GM11168 (cell line): ENCODE data around the gene ADIPOR2.
"Not testable (repeated sequence)": the region's sequence is repeated elsewhere in the genome, so short reads cannot be mapped to it uniquely, and the experiment has no call there.

Experiments
- in situ Hi-C: fragments of 300-500 bp; cut with MboI; formaldehyde crosslinking; loops from one replicate; pipeline ENCODE4 v1.12.0; 2022; ENCODE audit warnings: low sequenced_read_pairs; ENCODE audit not compliant: unreplicated experiment

Gene ADIPOR2

GRCh38 chr12:1808798-1809480 lies 118.1 kb downstream of the ADIPOR2 start:
- in situ Hi-C loops = no loop called here

GRCh38 chr12:1809591-1810190 lies 118.8 kb downstream of the ADIPOR2 start:
- in situ Hi-C loops = no loop called here

DNA sequence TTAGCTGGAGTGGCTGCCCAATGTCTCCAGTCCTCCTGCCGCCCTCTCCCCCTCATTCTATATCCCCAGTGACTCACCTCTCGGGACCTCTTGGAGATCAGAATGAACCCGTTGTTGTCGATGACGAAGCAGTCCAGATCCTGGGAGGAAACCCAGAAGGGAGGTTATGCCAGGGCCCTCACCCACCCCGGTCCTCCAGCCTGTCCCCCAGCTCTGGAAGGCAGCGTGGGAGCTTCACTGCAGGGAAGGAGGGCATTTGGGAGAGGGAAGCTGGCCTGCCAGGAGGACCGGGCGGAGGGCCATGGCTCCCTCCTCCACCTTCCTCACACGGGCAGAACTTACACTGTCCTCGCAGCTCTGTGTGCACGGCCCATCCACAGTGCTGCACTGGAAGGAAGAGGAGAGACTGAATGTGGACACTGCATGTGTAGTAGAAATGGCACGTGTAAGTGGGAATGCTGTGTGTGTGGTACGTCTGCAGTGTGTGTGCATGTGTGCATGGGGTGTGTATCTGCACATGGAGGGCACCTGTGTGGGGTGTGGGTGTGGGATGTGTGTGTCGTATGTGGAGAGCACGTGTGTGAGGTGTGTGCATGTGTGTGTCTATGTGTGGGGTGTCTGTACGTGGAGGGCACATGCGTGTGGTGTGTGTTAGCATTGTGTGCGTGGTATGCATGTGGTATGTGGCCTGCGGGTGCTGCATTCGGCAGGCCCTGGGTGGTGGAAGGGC lies 119.5 kb downstream of the ADIPOR2 start:
- in situ Hi-C loops = no loop called here

GRCh38 chr12:1810931-1811280 lies 120.0 kb downstream of the ADIPOR2 start:
- in situ Hi-C loops = no loop called here

DNA sequence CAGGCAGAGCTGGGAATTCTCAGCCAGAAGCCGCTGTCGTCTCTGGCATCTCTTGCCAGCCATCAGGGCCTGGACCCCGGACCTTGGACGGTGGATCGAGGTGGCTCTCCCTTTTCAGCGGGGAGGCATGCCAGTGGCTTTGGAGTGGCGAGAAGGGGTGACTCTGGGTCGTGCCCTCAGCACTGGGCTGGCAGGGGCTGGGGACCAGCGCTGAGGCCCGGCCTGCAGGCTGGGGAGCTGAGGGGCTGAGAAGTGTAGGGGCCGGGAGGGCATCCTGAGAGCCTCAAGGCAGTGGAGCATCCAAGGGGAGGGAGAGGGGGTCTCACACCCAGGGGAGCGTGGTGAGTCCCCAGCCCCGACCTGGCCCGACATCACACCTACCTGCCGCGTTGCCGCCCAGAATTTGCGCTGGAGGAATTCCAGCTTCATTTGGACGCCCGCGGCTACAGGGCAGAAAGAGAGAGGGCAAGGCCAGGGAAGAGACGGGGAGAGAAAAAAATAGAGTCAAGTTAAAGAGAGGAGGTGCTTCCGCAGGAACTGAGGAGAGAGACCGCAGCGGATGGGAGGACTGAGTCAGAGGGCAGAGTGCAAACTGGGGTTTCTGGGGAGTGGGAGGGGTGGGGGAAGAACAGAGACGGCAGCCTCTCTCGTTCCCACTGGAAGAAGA lies 120.5 kb downstream of the ADIPOR2 start:
- in situ Hi-C loops = no loop called here

DNA sequence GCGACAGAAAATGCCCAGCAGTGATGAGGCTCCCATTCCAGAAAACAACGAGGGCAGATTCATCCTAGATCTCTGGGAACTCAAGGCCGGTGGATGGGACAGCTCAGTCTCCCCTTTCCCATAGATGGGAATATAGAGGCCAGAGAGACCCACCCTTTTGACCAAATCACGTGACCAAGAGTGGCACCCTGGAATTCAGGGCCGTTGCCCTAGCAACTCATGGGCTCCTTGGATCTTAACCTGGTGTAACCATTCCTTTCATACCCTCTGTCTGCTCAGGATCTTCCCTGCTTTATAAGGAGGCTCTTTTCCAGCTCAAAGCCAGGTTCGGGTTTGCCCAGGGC lies 121.0 kb downstream of the ADIPOR2 start:
- in situ Hi-C loops = no loop called here

GRCh38 chr12:1812650-1813302 lies 121.9 kb downstream of the ADIPOR2 start:
- in situ Hi-C loops = no loop called here

DNA sequence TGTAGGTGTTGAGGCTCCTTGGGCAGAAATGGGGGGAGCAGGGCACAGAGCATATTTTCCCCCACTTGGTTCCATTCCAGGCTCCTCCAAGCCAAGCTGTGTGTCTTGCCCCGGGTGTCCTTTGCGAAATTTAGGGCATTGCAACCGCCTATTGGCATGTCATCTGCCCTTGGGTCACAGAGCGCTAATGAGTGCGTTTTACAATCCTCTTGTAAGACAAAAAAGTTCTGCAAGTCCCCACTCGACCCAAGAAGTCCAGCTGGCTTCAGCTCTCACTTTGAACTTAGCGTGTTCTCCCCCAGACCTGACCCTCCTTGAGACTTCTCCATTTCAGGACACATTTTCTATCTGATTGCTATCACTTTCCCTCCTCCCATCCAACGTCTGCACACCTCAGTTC lies 123.4 kb downstream of the ADIPOR2 start:
- in situ Hi-C loops = no loop called here

- in situ Hi-C loops = no loop called here
Observed at GRCh38 chr12:1815108-1815507, 124.2 kb downstream of the ADIPOR2 start.

DNA sequence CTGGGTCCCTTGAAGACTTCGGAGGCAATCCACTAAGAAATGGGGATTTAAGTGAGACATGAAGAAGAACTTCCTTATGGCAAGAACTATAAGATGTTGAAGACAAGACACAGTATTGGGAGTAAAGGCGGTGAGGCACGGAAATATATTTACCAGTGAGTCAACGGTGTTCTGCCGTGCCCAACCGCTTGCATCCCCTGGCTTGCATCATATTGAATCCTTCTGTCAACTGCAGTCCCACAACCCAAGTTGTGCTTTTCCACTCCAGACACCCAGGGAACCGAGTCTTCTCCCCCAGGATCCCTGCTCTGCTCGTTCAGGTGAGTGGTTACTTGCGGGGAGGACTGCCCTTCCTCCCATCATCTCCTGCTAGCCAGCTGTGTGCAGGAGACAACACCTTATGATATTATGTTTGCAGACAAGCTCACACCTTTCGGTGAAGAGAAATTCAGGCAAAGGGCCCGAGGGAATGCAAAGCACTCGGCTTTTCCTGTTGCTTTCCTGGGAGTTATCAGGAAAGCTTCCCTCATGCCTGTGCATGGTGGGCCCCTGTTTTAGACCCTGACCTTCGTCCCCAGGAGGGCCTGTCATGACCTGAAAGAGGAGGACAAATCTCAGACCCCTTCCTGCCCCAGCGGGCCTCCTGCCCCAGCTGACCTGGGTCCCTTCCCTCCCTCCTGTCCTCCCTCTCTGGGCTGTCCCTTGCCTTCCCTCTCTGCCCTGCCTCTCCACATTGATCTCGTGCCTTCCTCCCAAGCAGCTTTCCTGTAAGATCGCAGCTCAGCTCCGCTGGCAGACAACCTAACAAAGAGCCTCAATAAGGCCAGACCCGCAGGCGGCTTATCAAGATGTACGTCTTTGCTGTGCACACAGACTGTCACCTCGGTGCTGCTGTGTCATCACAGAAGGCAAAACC lies 125.2 kb downstream of the ADIPOR2 start:
- in situ Hi-C loops = no loop called here

- in situ Hi-C loops = no loop called here
Observed at GRCh38 chr12:1816730-1817348, 126.0 kb downstream of the ADIPOR2 start.

- in situ Hi-C loops = not testable (repeated sequence)
Observed at GRCh38 chr12:1817928-1818327, 127.1 kb downstream of the ADIPOR2 start.

DNA sequence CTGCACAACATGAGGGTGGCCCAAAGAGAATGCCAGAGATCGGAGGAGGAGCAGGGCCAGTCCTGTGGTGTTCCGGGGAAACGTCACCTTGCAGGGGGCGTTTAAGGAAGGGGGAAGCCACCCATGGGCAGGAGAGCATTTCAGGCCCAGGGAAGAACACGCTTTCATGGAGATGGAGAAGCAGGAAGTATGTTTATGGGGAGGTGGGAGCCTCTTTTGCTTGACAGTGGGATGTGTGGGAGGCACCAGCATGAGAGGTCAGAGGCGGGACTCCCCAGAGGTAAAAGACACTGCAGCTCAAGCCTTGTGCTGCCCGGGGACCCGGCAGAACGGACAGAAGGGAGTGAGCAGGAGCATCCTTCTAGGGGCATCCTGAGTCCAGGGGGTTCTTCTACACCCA lies 128.2 kb downstream of the ADIPOR2 start:
- in situ Hi-C loops = no loop called here

DNA sequence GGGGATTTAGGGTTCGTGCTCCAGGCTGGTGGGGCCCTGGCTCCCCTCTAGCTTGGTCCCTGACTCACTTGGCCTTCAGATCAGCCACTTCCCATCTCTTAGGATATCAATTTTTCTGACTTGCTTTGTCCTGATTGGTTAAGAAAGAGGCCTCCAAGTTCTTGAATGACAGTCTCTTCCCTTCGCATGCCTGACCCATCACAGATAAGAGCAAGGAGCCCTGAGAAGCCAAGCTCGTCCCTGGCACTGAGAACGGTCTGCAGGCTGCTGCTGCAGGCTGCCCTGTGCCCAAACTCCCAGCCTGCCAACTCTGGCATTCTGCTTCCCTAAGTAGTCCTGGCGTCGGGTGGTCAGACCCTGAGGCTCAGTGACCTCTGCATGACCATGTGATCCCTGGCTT lies 128.7 kb downstream of the ADIPOR2 start:
- in situ Hi-C loops = no loop called here

GRCh38 chr12:1820191-1820895 lies 129.5 kb downstream of the ADIPOR2 start, which contains the start of gene LRTM2:
TSS of gene LRTM2 (plus strand) at chr12:1820565. CDS start at chr12:1828149, 7,584 bp downstream.
- in situ Hi-C loops = no loop called here

GRCh38 chr12:1820896-1821291 lies 130.0 kb downstream of the ADIPOR2 start:
- in situ Hi-C loops = no loop called here

DNA sequence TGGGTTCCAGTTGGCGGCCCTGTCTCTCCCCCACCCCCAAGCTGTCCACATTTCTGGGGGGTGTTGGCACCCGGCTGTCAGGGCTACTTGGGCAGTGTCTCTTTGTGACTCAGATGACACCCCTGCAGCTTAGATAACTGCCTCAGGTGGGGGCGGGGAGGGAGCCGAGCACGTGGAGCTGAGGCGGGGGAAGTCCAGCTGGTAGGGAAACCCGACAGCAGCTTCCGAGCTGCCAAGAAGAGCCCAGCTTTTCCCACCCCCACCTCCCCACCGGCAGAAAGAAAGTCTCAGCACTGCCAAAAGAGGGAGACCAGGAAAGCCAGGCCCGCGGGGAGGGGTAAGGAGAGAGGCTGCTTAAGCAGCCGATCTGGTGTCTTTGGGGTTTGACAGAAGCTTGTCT lies 130.9 kb downstream of the ADIPOR2 start:
- in situ Hi-C loops = no loop called here

DNA sequence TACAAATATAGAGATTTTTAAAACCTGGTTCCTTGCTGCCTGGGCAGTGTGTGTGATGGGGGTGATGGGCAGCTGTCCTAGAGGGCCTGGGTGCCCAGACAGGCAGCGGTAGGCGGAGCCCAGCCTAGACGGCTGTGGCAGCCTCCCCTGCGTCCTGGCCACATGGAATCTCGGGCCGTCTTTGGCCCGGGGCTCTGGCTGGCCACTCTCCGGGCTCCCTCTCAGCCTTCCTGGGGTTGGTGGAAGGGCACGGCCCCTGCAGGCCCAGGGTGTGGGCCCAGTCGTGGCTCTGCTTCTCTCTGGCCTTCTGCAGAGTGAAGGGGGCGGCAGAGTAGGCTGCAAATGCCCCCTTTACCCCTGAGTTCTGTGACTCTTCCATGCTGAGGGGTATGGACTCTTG lies 131.8 kb downstream of the ADIPOR2 start:
- in situ Hi-C loops = no loop called here

- in situ Hi-C loops = no loop called here
Observed at GRCh38 chr12:1823237-1823636, 132.4 kb downstream of the ADIPOR2 start.
